OCI-LY1 (cell line): ENCODE results near the gene PKNOX2.

Experiments
- CTCF ChIP-seq: fragments of 200-600 bp; sonication (generic), shearing (Covaris generic); IDR thresholded peaks from 2 replicates; pipeline ENCODE4 v1.5.1; 2017; ENCODE audit warnings: mild to moderate bottlenecking, antibody characterized with exemption, low read length, moderate library complexity, mixed read lengths
- EZH2 ChIP-seq: fragments of 200-600 bp; sonication (generic), shearing (Covaris generic); IDR thresholded peaks from 2 replicates; pipeline ENCODE4 v1.8.0; 2017; ENCODE audit warnings: borderline replicate concordance, mixed run types, mild to moderate bottlenecking, antibody characterized with exemption, low read length, moderate library complexity, mixed read lengths

DNA sequence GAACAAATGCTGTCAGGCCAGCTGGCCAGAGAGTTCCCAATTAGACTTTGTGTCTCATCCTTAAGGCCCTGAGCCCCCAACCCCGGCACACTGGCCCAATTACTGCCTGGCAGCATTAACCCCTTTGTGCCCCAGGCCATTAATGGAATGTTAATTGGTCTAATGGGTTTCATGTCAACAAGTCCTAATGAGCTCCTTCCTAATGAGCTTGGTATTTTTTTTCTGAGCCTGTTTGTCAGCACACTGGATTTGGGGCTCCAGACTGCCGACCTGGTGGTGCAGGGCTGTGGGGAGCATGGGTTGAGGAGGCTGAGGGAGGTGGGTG lies 182.7 kb downstream of the PKNOX2 start:
- TF ChIP-seq CTCF = no peak
- no peak for TF ChIP-seq EZH2
